NB4 (cell line): ENCODE measurements around the gene RFFL.

ENCODE experiments used
- CTCF ChIP-seq: IDR thresholded peaks from one replicate; pipeline ENCODE4 v1.5.1; 2012; ENCODE audit warnings: low read depth, low read length
- MAX ChIP-seq: IDR thresholded peaks from 2 replicates; pipeline ENCODE4 v1.6.1; 2011; ENCODE audit warnings: low read depth, low read length
- MYC ChIP-seq: IDR thresholded peaks from 2 replicates; pipeline ENCODE4 v1.6.1; 2011; ENCODE audit warnings: low read depth, low read length
- POLR2A ChIP-seq: IDR thresholded peaks from 2 replicates; pipeline ENCODE4 v1.6.1; 2011; ENCODE audit warnings: mild to moderate bottlenecking; ENCODE audit not compliant: insufficient read length; ENCODE audit errors: extremely low read depth

GRCh38 chr17:34980353-34980680 is 83.2 kb downstream of the RFFL start, which contains the start of gene LIG3:
- TF ChIP-seq MYC (peak; percentile 100), CTCF (no peak), POLR2A (peak; percentile 79), MAX (peak; percentile 99)
